Muscle layer of duodenum (tissue), 2 donors: ENCODE data around the gene BOC.

Experiments used
- H3K27ac ChIP-seq: one replicate; pipeline ENCODE4 v1.7.0; 2013; ENCODE audit warnings: mild to moderate bottlenecking, low read length
- H3K27me3 ChIP-seq: one replicate; pipeline ENCODE4 v1.7.0; 2013; ENCODE audit warnings: low read depth, mild to moderate bottlenecking, control low read depth, low read length
- H3K36me3 ChIP-seq, 2 donors: one replicate each; pipeline ENCODE4 v1.7.0; 2013; ENCODE audit warnings: low read length in 2 of 2, control low read depth in 1 of 2, mild to moderate bottlenecking in 1 of 2; ENCODE audit not compliant: insufficient read depth in 2 of 2, control insufficient read depth in 1 of 2
- H3K4me1 ChIP-seq, 2 donors: one replicate each; pipeline ENCODE4 v1.7.0; 2013; ENCODE audit warnings: low read length in 2 of 2, mild to moderate bottlenecking in 2 of 2, control low read depth in 1 of 2, moderate library complexity in 1 of 2; ENCODE audit not compliant: insufficient read depth in 2 of 2, control insufficient read depth in 1 of 2
- H3K4me3 ChIP-seq, 2 donors: one replicate each; pipeline ENCODE4 v1.7.0; 2013; ENCODE audit warnings: low read length in 2 of 2, low read depth in 1 of 2, mild to moderate bottlenecking in 1 of 2
- H3K9me3 ChIP-seq, 2 donors: one replicate each; pipeline ENCODE4 v1.7.0; 2013; ENCODE audit warnings: low read length in 2 of 2, control low read depth in 1 of 2, mild to moderate bottlenecking in 1 of 2; ENCODE audit not compliant: control insufficient read depth in 1 of 2
- donor health status: healthy.

The BOC gene

GRCh38 chr3:113295463-113295862 is 84.1 kb downstream of the BOC start:
- H3K4me1 ChIP-seq = peaks cover 0 to 7% of the 10 kb centered on the region in 2 donors

DNA sequence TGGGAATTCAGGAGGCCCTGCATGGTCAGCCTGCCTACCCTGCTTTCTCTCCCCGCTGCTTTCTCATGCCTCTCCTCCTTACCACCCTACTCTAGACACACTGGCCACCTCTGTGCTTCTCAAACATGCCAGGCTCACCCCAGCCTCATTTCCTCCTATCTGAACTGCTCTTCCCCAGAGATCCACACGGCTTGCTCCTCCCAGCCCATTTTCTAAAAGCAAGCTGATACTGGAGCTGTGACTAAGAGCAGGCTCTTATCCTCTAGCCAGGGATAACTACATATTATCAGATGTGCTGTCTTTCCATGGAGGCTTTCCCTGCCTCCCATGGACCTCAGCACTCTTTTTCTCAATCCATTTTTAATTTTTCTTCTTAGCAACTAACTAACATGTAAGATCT is 85.9 kb downstream of the BOC start:
- no peak overlapping the region for H3K4me3 ChIP-seq
- H3K27ac ChIP-seq = no peak overlapping the region
- H3K9me3 ChIP-seq = no peaks in the 10 kb centered on the region
- no peaks in the 10 kb centered on the region for H3K4me1 ChIP-seq
- H3K36me3 ChIP-seq = no peaks in the 10 kb centered on the region
- no peaks in the 10 kb centered on the region for H3K27me3 ChIP-seq

More at GRCh38 chr3:113295463-113295862, 84.1 kb downstream of the BOC start:
- Histone ChIP-seq H3K27ac (no peak overlapping the region), H3K9me3 (no peaks in the 10 kb centered on the region), H3K36me3 (no peaks in the 10 kb centered on the region), H3K4me3 (no peak overlapping the region), H3K27me3 (no peaks in the 10 kb centered on the region)

DNA sequence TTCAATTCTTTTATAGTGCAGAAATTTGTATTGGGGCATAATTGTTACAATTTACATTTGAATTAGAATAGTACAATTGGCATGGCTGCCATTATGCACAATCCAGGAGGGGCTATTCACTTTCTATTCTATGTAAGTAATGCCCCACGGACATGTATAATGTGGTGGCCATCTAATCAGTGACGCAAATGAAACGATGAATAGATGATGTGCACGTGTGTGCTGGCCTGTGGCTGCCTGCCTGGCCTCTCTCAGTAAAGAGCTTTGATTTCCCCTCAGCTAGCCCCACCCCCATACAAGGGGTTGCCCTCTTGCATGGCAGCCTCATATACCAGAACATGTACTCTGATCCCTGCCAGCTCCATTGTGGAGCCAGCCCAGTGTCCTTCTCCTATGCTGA is 86.5 kb downstream of the BOC start:
- no peaks in the 10 kb centered on the region for H3K36me3 ChIP-seq
- H3K27ac ChIP-seq = no peak overlapping the region
- no peaks in the 10 kb centered on the region for H3K27me3 ChIP-seq
- no peak overlapping the region for H3K4me3 ChIP-seq
- H3K4me1 ChIP-seq = no peaks in the 10 kb centered on the region
- no peaks in the 10 kb centered on the region for H3K9me3 ChIP-seq

GRCh38 chr3:113300596-113300995 is 89.2 kb downstream of the BOC start:
- Histone ChIP-seq H3K27ac (no peak overlapping the region), H3K36me3 (peaks cover 3 to 7% of the 10 kb centered on the region in 2 donors), H3K9me3 (no peaks in the 10 kb centered on the region), H3K27me3 (no peaks in the 10 kb centered on the region), H3K4me1 (no peaks in the 10 kb centered on the region), H3K4me3 (no peak overlapping the region)

DNA sequence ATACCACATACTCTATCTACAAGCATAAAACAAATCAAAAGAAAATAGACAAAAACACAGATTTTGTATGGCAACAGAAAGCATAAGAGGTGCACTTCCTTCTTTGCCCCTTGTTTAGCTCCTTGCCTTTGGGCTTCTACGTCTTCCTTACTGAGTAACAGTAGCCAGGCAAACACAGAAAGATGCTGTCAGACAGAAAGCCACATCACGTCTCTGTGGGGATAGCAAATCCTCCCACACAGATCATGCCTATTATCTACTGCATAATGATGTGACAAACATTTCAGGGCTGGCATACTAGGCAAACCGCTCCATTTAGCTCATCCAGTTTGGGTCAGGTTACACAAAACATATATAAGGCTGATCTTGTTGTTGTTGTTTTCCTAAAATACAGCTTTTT is 92.7 kb downstream of the BOC start:
- Histone ChIP-seq H3K9me3 (no peaks in the 10 kb centered on the region), H3K4me3 (no peak overlapping the region), H3K27me3 (no peaks in the 10 kb centered on the region), H3K4me1 (no peaks in the 10 kb centered on the region), H3K27ac (no peak overlapping the region), H3K36me3 (peaks cover 3 to 7% of the 10 kb centered on the region in 2 donors)

DNA sequence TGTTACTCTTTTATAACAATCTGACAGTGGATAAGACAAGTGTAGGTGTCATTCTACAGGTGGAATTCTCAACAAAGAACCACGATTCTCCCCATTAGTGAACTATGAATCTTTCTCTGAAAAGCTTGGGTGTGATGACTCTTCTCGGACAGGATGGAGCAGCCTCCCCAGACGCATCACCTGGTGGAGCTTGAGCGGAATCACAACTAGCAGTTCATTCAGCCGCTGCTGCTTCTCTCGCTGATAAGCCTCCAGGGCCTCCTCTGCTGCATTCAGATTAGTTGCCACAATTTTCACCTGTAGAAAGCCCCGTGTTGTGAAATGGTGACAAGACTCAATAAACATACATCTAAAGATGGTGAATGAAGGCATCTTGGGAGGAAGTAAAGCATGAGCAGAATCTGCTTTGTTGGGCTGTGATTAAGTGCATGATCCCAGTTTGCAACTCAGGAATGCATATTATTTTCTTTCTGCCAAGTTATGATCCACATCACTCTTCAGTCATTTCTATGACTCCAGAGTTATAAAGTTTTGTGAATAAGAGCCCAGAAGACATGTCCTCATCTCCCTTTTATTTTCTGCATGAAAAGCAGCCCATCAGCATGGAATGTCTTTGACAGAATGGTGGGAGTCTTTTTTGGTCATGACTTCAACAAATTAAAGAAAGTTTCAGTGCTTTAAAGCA is 93.6 kb downstream of the BOC start:
- H3K9me3 ChIP-seq = no peaks in the 10 kb centered on the region
- H3K4me3 ChIP-seq = no peak overlapping the region
- H3K27me3 ChIP-seq = no peaks in the 10 kb centered on the region
- no peak overlapping the region for H3K27ac ChIP-seq
- no peaks in the 10 kb centered on the region for H3K4me1 ChIP-seq
- H3K36me3 ChIP-seq = peaks cover 3 to 7% of the 10 kb centered on the region in 2 donors

DNA sequence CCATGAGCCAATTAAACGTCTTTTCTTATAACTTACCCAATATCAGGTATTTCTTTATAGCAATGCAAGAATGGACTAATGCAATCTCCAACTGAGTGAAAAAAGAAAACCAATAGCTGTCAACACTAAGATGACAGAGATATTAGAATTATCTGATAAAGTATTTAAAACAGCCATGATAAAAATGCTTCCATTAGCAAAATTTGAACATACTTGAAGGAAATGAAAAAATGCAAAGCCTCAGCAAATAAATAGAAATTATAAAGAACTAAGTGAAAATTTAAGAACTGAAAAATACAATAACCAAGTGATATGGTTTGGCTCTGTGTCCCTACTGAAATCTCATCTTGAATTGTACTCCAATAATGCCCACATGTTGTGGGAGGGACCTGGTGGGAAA is 99.6 kb downstream of the BOC start:
- Histone ChIP-seq H3K36me3 (peaks cover 0 to 14% of the 10 kb centered on the region in 2 donors), H3K4me3 (no peak overlapping the region)

GRCh38 chr3:113312416-113312815 is 101.1 kb downstream of the BOC start:
- H3K9me3 ChIP-seq = peaks cover 5 to 7% of the 10 kb centered on the region in 2 donors
- H3K4me1 ChIP-seq = no peaks in the 10 kb centered on the region
- H3K27ac ChIP-seq = no peak overlapping the region
- H3K4me3 ChIP-seq = no peak overlapping the region
- H3K36me3 ChIP-seq = peaks cover 0 to 20% of the 10 kb centered on the region in 2 donors
- H3K27me3 ChIP-seq = no peaks in the 10 kb centered on the region

More for the DNA sequence above, 99.6 kb downstream of the BOC start:
- no peaks in the 10 kb centered on the region for H3K27me3 ChIP-seq
- peaks cover 5 to 7% of the 10 kb centered on the region in 2 donors for H3K9me3 ChIP-seq
- H3K4me1 ChIP-seq = no peaks in the 10 kb centered on the region
- H3K27ac ChIP-seq = no peak overlapping the region

GRCh38 chr3:113314923-113315322 is 103.6 kb downstream of the BOC start:
- Histone ChIP-seq H3K27ac (no peak overlapping the region), H3K36me3 (peaks cover 0 to 22% of the 10 kb centered on the region in 2 donors), H3K27me3 (no peaks in the 10 kb centered on the region), H3K4me3 (no peak overlapping the region), H3K4me1 (no peaks in the 10 kb centered on the region), H3K9me3 (peaks cover 5 to 7% of the 10 kb centered on the region in 2 donors)

GRCh38 chr3:113329757-113330156 is 118.4 kb downstream of the BOC start:
- Histone ChIP-seq H3K9me3 (no peaks in the 10 kb centered on the region), H3K4me3 (no peak overlapping the region), H3K36me3 (peaks cover 0 to 8% of the 10 kb centered on the region in 2 donors), H3K27ac (no peak overlapping the region), H3K27me3 (no peaks in the 10 kb centered on the region), H3K4me1 (no peaks in the 10 kb centered on the region)

DNA sequence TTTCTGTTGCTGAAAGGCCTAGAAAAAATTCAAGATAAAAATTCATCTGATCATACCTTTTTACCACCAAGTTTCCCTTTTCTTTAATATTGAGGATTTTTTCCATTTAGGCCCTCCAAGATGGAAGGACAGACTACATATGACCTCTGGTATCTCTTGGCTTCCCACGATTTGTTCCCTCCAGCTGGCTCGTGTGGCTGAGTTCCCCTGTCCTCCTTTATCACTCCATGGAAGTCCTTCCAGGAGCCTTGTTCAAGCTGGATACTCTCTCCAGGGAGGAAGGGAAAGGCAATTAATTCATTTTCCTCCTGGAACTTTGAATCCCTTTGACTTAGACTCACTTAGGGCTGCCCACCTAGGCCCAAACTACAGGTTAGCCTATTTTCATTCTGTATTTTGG is 119.4 kb downstream of the BOC start:
- no peak overlapping the region for H3K27ac ChIP-seq
- no peaks in the 10 kb centered on the region for H3K9me3 ChIP-seq
- H3K36me3 ChIP-seq = peaks cover 0 to 7% of the 10 kb centered on the region in 2 donors
- no peak overlapping the region for H3K4me3 ChIP-seq
- H3K4me1 ChIP-seq = no peaks in the 10 kb centered on the region
- no peaks in the 10 kb centered on the region for H3K27me3 ChIP-seq

GRCh38 chr3:113331187-113331586 is 119.8 kb downstream of the BOC start:
- Histone ChIP-seq H3K4me3 (no peak overlapping the region), H3K36me3 (peaks cover 0 to 2% of the 10 kb centered on the region in 2 donors), H3K27me3 (no peaks in the 10 kb centered on the region), H3K9me3 (no peaks in the 10 kb centered on the region), H3K4me1 (no peaks in the 10 kb centered on the region), H3K27ac (no peak overlapping the region)
